WI38 (cell line): ENCODE measurements around the gene BMPR1A.
"Not testable (repeated sequence)": the region's sequence is repeated elsewhere in the genome, so short reads cannot be mapped to it uniquely, and the experiment has no call there.

Source experiments
- H3K4me3 ChIP-seq: 2 replicates; pipeline ENCODE4 v1.5.1; 2011; ENCODE audit warnings: low read depth, mild to moderate bottlenecking, control low read depth, low read length
- TF ChIP-seq, protein P1 (sequence below): IDR thresholded peaks from 2 replicates; pipeline ENCODE4 v1.5.1; 2012; ENCODE audit warnings: low read depth, mild to moderate bottlenecking, control low read depth, low read length

The BMPR1A gene

DNA sequence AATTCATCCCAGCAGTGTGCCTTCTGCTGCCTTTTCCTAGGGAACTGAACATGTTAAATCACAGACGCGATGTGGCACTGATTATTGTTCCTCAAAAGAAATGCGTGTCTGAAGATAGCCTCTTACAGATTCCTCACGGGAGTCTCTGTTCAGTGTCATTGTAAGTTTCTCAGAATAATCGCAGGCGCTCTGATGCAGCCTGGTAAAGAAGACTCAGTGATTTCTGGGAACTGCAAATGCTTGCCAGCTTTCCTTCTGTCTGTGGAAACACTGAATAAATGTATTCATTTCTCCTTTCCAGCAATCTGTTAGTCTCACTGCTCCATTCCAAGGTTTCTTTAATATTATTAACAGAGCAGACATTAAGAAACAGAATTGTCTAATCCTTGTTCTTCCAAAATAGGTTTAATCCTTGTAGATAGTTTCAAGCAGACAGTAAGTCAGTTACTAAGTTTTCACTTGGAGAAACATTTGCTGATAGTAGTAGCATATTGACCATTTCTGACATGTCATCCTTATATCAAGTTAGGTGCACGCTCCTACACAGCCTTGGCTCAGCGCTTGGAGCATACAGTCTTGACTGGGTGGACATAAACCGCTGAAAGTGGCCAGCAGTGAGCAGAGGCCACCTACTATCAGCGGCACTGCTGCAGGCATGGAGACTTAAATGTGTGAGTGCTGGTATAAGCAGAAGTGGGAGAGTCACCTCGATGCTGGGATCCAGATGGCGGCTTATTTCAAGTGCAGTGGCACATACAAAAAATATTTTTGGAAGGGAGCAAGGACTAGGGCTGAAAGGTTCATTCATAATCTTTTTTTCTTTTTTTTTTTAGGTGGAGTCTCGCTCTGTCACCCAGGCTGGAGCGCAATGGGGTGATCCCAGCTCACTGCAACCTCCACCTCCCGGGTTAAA lies 173.3 kb downstream of the BMPR1A start:
- TF ChIP-seq, protein P1, sequence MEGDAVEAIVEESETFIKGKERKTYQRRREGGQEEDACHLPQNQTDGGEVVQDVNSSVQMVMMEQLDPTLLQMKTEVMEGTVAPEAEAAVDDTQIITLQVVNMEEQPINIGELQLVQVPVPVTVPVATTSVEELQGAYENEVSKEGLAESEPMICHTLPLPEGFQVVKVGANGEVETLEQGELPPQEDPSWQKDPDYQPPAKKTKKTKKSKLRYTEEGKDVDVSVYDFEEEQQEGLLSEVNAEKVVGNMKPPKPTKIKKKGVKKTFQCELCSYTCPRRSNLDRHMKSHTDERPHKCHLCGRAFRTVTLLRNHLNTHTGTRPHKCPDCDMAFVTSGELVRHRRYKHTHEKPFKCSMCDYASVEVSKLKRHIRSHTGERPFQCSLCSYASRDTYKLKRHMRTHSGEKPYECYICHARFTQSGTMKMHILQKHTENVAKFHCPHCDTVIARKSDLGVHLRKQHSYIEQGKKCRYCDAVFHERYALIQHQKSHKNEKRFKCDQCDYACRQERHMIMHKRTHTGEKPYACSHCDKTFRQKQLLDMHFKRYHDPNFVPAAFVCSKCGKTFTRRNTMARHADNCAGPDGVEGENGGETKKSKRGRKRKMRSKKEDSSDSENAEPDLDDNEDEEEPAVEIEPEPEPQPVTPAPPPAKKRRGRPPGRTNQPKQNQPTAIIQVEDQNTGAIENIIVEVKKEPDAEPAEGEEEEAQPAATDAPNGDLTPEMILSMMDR, result no peak
- H3K4me3 ChIP-seq, result no peak overlapping the region

DNA sequence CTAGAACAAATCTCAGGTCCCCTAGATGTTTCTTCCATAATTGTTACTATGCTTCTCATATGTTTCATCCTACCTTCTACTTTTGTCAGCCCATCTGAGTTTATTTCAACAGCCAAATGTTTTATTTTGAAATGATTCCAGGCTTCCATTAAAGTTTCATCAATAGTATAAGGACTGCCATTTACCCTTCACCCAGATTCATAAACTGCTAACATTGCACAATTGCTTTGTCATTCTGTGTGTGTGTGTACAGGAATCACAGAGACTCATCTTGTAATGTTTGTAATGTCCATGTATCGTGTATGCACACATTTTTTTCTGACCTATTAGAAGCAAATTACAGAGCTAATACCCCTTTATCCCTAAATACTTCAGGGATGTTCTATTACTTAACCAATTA lies 175.5 kb downstream of the BMPR1A start:
- TF ChIP-seq, protein P1, result no peak
- H3K4me3 ChIP-seq, result no peak overlapping the region

DNA sequence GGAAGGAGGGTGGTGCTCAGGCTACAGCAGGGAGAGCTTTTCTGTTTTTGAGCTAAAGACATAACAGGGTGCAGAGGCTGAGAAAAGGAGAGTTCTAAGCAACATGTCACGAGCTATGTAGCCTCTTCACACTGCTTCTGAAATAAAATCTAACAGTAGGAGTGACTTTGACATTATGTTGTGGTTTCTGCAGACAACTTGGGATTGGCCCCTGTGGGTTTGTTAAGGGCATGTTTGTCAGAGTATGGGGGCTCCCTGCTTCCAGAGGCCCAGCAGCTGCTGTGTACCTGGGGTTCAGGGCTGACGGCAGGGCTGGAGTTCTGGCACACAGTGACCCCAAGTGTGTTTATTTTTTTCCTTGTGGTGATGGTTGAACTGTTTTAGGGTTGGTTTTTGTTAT lies 176.3 kb downstream of the BMPR1A start:
- TF ChIP-seq, protein P1, result no peak
- no peak overlapping the region for H3K4me3 ChIP-seq

GRCh38 chr10:86934162-86934711 lies 177.8 kb downstream of the BMPR1A start:
- not testable (repeated sequence) for H3K4me3 ChIP-seq

GRCh38 chr10:86936661-86937501 lies 180.5 kb downstream of the BMPR1A start:
- H3K4me3 ChIP-seq, result no peak overlapping the region
- TF ChIP-seq, protein P1, result no peak

DNA sequence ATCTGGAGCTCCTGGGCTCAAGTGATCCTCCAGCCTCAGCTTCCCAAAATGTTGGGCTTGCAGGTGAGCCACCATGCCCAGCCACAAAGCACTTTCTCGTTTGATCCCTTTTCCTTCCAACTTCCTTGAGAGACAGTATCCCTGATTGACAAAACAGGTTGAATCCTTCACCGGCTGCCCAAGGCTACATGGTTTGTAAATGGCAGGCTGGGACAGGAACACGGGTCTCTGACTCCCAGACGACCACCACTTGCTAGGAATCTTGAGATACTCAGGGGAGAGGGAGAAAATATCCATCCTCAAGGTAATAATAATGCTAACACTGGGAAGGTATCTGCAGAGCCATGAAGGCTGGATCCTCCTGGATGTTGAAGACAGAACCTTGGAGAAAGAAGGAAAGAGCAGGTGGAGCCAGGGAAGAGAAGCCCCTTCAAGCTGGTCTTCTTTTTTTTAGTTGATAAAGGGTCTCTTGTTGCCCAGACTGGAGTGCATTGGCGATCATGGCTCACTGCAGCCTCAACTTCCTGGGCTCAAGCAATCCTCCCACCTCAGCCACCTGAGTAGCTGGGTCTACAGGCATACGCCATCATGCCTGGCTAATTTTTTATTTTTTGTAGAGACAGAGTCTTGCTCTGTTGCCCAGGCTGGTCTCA lies 181.2 kb downstream of the BMPR1A start:
- TF ChIP-seq, protein P1, result no peak
- H3K4me3 ChIP-seq, result no peak overlapping the region

GRCh38 chr10:86938260-86938659 lies 181.8 kb downstream of the BMPR1A start:
- TF ChIP-seq, protein P1, result no peak
- H3K4me3 ChIP-seq, result no peak overlapping the region

DNA sequence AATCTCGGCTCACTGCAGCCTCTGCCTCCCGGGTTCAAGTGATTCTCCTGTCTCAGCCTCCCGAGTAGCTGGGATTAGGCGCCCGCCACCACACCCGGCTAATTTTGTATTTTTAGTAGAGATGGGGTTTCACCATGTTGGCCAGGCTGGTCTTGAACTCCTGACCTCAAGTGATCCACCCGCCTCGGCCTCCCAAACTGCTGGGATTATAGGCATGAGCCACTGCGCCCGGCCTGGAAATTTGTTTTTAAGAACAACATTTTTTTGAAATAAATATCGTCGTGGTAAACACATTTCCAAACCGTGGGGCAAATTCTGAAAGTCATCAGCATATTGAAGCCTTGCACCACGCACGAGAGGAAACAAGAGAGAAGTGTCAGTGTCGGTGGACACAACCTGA lies 183.7 kb downstream of the BMPR1A start:
- not testable (repeated sequence) for H3K4me3 ChIP-seq
